T-helper 2 cell treated with Interferon-gamma antibody and Interleukin-4, amounts not matched to agents 100 ng/mL and 5 ng/mL, for 36 hours (primary cell): ENCODE results near the gene ARHGAP18. TPM values are rescaled to one million over a fixed set of nuclear protein-coding genes. Genes with fewer than 3 reads are reported as not detected.

ENCODE experiments used
- intact Hi-C: fragments of 100-400 bp; cut with micrococcal nuclease; formaldehyde crosslinking; loops from one replicate; pipeline ENCODE4 v1.15.1; 2023
- total RNA-seq: library from RNA; stranded (reverse); gene quantifications from 2 replicates; pipeline ENCODE4 v1.2.3, GENCODE V29; 2022

Gene ARHGAP18
- total RNA-seq, 1 donor from 2014 or later: 12.4 TPM

DNA sequence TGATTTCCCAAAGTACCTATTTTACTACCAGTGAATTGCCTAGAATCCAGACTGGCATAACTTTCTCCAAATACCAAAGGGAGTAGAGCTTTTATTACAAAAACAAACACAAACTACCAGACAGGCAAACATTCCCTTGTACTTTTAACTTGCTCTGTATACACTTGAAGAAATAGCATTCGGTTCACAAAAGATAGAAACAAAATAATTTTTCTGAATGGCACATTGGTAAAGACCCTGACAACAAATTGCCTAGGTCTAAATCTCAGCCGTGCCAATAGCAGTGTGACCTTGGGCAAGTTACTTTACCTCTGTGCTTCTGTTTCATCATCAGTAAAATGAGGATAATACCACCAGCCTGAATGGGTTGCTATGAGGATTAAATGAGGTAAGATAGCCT lies 15.9 kb downstream of the ARHGAP18 start:
- intact Hi-C loops: loop anchor here (2.0 kb wide), 1 partner anchor 15 kb away; no protein-coding TSS in a partner anchor

DNA sequence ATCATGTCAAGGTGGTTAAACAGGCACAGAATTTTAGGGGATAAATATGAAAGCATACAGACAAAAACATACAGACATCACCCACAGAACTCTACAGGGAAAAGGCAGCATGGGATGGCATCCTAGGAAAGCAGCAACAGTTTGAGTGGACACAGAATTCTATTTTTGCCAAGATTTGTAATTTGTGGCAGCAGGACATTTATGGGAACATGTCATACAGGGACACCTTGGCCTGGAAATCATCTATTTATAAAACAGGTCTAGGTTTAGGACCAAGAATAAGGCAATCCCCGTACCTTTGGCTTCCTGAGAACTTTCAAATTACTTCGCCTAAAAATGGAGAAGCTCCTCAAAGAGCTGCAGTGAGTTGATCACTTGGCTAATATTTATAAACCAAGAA lies 17.5 kb downstream of the ARHGAP18 start:
- intact Hi-C loops: no loop called here

DNA sequence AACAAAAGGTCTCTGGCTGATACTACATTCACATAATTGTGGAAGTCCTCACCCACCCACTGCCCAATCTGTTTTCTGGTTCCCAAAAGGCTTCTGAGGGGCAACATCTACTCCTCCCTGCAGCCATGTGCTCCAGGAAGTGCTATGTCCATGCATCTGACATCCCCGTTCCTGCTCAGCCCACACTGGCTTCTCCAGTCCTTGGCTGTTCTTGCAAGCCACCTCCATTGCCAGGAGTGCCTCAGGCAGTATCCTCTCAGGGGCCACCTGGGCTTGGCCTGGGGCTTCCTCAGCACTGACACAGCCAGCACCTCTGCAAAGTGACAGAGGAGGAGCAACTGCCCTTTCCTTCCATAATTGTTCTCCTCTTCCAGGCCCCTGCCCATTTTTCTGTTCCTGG lies 18.3 kb downstream of the ARHGAP18 start:
- intact Hi-C loops: no loop called here

DNA sequence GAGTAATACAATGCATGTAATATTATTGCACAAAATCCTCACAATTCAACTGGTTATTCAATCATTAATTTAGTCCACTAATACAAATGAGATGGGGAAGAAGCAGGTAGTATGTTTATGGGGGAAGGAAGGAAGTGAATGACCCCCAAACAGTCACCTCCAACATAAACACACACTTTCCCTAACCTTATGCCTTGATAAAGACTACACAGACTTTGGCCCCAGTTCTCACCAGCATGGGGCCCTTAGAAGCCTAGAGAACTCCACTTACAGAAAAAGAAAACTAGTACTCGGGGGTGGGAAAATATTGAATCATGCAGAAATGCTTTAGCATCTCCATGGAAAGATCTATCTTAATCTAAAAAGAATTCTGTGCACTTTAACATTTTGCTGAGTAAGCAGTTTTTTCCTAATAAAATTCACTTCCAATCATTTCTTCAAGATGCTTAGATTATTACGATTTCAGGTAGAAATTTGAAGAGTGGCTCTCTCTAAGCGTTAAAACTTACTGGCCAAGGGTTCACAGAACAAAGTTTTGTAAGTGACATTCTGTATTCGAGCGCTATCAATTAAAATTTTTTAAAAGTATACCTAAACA lies 18.8 kb downstream of the ARHGAP18 start:
- intact Hi-C loops: no loop called here

DNA sequence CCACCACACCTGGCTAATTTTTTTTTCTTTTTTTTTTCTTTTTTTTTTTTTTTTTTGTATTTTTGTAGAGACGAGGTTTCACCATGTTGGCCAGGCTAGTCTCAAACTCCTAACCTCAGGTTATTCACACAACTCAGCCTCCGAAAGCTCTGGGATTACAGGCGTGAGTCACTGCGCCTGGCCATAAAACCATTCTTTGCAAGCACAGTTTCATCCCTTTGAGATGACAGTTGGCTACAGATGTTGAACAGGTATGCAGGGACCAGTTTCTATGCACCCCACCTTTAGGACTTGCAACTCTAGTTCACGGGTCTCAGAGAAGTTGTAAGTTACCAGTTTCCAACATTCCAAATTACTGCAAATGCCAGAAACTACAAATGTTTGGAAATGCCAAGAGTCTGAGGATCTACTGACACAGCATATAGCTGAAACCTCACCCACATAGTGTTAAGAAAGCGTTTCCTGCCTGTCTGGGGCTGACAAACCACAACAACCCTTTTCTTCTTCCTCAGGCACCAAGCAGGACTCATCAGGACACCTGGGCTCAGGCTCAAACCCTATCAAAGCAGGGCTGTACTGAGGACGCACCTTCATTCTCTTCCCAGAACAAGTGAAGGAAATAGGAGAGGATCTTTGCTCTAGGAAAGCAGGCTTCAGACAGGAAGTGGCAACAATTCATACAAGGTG lies 22.9 kb downstream of the ARHGAP18 start:
- intact Hi-C loops: no loop called here

DNA sequence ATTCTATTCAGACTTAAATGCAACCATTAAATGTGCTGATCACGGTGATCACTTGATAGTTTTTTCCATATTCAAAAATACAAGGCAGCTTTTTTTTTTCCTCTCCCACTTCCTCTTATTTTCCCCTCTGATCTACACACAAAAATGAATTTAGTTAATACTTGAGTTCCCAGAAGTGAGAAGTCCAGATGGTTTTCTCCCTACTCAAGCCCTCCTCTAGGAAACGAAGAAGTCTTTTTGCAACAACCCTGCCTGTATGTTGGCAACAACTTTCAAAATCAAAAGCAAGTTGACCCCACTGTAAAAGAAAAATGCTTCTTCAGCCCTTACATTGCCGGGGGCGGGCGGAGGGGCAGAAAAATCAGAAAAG lies 24.3 kb downstream of the ARHGAP18 start:
- intact Hi-C loops: no loop called here

DNA sequence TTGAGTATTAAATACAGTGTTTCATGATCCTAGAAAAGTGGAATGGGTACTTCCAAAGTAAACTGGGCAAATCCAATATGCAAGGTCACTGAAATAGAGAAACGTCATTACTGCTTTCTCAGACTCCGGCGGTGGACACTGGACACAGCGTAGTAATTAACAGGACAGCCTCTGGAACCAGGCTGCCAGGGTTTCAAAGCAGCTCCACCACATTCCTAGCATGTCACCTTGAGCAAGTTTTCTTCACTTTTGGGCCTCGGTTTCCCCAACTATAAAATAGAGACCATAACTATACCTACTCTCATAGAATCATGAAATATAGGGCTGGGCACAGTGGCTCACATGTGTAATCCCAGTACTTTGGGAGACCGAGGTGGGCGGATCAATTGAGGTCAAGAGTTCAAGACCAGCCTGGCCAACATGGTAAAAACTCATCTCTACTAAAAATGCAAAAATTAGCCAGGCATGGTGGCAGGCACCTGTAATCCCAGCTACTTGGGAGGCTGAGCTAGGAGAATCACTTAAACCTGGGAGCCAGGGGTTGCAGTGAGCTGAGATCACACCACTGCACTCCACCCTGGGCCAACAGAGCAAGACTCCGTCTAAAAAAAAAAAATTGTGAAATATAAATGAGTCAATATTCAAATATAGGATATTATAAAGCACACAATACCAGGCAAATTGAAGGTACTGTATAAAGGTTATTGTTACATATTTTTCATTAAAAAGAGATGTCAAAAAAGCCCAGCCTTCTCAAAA lies 24.9 kb downstream of the ARHGAP18 start:
- intact Hi-C loops: loop anchor here (1.0 kb wide), 4 partner anchors 13 to 63 kb away; partner anchors contain the start of gene ARHGAP18

DNA sequence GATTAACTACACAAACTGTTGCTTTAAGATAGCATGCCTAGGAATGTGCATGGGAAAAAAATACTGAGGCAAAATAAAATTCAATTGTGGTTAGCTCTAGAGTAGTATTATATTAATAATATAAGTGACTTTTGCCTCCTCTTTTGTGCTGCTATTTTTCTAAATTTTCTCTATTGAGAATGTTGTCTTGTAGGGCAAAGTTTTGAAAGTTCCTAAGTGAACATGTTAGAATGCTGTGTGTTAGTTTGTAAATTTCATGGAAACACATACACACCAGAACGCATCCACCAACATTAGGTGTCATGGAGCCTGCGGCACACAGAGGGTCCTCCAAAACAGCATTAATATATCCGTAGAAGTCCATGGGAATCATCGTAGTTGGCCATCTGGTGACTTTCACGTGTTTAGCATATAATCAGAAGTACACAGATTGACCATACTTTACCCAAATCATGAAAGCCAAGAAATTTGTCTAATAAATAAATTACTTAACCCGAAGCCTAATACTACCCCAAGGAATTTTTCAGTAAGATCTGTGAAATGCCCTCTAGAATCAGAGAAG lies 25.6 kb downstream of the ARHGAP18 start:
- intact Hi-C loops: loop anchor here (1.0 kb wide), 4 partner anchors 12 to 64 kb away; partner anchors contain the start of gene ARHGAP18

DNA sequence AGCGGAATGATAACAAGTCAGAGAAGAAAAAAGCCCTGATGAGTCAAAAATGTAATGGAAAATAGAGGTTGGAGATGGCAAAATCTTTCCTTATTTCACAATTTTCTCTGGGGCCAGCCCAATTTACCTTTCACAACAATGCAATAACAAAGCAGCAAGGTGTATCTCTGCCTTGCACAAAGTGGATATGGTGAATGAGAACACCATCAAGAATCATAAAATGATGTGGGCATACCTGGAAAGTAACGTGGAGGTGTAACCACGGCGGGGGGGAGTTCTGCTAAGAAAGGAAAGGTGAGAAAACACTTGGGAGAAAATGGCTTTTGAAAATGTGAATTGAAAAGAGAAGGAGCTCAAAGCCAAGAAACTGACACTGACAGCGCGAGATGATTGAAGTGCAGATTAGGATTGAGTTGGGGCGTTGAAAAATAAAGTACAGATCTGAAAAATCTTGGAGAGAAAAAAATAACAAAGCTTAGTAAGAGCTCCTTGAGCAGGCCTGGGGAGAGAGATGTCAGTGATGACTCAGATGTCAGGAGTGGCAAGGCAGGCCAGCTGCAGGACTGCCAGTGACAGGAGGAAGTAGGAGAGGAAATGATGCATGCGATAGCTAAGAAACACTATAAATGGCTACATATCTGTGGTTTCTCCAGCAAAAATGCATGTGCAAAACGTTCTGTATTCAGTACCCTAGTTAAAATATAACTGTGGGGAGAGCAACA lies 26.2 kb downstream of the ARHGAP18 start:
- intact Hi-C loops: loop anchor here (1.0 kb wide), 4 partner anchors 11 to 65 kb away; partner anchors contain the start of gene ARHGAP18

DNA sequence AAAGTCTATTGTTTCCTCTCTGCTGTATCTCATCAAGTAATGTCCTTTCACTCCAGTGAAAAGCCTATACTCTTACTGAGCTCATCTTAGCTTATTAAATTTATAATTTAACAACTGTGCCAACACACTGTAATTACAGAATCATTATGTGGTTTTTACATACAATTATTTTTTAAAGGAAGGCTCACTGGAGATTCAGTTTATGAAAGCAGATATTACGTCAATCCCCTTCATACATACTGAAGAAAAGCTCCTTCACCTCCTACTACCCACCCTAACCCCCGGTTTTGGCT lies 28.1 kb downstream of the ARHGAP18 start:
- intact Hi-C loops: no loop called here

DNA sequence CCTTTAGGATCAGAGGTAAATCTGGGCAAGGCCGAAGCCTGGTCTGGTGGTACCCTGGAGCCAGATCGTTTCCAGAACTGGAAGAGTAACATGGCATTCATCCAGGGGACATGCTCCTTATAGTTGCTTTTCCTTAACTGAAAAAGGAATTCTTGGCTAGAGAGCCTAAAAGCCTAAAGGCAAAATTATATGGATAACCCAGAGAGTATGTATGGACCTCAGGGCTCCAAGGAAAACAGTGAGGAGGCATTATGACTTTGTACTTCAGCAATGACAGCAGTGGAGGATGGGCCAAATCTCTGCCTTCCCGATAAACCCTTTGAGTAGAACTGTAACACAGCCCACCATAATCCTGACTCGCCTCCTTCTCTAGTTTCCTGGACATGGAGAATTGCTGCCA lies 29.3 kb downstream of the ARHGAP18 start:
- intact Hi-C loops: no loop called here

DNA sequence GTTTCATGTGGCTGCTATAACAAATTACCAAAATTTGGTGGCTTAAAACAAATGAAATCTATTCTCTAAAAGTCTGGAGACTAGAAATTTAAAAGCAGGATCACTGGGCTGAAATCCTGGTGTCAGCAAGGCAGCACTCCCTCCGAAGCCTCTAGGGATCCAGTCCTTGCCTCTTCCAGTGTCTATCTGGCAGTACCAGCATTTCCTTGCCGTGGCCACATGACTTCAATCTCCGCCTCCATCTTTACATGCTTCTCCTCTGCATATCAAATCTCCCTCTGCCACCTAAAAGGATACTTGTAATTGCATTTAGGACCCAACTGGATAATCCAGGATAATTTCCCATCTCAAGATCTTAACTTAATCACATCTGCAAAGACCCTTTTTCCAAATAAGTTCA lies 30.2 kb downstream of the ARHGAP18 start:
- intact Hi-C loops: loop anchor here (2.0 kb wide), 1 partner anchor 15 kb away; no protein-coding TSS in a partner anchor

DNA sequence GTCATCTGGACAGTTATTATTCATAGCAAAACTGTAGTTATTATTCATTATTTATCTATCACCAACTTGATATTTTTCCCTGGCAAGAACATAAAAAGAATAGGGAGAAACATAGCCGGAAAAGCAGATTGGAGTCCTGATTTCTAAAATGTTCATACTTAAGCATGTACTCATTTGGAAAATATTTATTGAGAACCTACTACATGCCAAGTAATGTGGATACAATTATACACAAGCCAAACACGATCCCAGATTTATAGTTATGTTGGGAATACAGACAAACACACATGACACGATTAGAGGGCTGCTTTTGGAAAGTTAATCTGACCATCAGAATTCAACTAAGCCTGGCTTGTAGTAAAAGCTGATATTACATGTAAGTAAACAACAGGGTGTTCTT lies 30.7 kb downstream of the ARHGAP18 start:
- intact Hi-C loops: loop anchor here (2.0 kb wide), 1 partner anchor 16 kb away; no protein-coding TSS in a partner anchor

DNA sequence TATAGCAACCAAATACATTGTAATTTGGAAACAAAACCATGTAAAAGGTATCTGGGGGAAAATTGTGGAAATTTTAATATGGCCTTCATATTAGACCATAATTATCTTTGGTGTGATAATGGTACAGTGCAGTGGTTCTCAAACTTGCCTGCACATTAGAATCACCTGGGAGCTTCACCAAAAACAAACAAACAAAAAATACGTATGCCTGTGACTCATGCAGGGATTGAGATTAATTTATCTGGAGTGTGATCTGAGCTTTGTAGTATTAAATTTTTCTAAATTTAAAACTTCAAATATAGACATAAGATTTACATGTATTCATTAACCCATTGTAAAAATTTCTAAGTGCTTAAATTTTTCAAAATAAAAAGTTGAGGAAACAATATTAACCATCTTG lies 31.5 kb downstream of the ARHGAP18 start:
- intact Hi-C loops: loop anchor here (2.0 kb wide), 1 partner anchor 16 kb away; no protein-coding TSS in a partner anchor

DNA sequence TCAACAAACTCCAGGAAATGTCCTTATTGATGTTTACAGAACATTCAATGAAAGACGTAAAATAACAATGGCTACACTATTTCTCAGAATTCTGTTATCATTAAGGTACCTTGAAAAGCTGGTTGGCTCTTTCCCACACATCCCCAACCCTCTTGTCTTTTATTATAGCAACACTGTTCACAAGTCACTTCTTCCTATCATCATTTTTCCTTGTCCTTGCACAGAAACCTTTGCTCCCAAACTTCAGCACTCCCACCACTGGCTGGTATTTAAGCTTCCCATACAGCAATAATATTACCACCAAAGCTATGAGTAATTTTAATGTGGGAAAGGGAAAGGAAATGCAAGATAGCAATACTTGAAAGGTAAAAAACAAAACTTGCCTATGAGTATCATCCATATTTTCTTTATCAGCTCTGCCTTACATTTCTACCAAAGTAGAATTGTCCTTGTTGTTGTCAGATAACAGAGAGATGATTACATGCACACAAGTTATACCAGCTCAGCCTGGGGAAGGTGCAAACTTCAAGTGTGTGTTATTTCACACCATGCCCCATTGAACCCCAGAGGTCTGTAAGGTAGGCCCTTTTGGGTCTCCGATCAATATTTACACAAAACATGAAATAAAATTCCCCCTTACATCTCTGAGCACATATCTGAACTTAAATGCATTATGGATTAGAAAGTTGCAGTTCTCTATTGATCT lies 32.2 kb downstream of the ARHGAP18 start:
- intact Hi-C loops: loop anchor here (2.0 kb wide), 1 partner anchor 17 kb away; no protein-coding TSS in a partner anchor

DNA sequence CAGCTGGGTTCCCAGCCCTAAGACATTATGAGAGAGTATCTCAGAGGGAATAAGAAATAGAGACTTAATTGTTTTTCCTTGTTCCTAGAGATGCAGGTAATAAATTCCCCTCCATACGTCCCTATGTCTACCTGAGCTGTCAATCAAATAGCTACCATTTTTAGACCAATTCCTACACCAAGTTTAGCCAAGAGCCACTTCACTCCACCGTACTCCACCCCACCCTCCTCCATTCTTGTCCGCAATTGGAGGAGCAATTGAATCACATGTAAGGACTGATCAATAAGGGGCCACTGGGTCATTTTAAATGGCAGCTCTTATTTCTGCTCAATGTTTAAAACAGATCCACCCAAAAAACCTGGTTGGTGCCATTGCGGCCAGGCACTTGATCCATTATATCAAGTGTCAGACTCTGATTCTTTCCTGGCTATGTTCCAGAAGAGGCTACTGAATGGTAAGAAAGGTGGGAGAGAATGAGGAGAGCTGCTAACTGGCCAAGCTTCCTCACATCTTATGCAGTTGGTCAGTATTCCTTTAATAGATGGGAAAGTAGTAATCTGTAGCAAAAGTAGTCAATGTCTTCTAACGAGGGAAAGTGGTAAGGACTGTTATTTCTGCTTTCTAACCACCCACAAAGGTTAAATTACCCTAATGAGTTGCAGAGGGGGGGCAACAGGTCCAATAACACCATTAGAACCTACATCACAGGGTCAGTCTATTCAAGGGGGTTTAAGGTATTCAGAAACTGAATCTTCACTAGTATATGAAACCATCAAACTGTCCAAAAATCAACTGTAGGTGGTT lies 34.1 kb downstream of the ARHGAP18 start:
- intact Hi-C loops: no loop called here

DNA sequence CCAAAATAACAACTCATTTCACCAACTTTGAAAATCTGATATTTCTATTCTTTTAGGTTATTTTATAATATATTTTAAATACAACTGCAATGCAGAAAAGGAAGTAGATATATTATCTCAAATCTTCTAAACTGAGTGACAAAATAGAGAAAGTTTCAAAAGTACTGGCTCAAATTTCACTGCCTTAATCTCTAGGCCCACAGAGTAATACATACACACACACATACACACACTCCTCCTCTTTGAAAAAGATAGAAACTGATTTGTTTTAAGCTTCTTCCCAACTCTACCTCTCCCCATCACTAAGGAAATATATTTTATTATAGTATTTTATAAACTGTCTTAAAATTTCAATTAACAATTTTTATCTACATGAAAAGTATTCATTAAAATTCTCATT lies 36.2 kb downstream of the ARHGAP18 start:
- intact Hi-C loops: loop anchor here (2.0 to 5.0 kb wide), 5 partner anchors 51 to 459 kb away; partner anchors contain the start of gene L3MBTL3

DNA sequence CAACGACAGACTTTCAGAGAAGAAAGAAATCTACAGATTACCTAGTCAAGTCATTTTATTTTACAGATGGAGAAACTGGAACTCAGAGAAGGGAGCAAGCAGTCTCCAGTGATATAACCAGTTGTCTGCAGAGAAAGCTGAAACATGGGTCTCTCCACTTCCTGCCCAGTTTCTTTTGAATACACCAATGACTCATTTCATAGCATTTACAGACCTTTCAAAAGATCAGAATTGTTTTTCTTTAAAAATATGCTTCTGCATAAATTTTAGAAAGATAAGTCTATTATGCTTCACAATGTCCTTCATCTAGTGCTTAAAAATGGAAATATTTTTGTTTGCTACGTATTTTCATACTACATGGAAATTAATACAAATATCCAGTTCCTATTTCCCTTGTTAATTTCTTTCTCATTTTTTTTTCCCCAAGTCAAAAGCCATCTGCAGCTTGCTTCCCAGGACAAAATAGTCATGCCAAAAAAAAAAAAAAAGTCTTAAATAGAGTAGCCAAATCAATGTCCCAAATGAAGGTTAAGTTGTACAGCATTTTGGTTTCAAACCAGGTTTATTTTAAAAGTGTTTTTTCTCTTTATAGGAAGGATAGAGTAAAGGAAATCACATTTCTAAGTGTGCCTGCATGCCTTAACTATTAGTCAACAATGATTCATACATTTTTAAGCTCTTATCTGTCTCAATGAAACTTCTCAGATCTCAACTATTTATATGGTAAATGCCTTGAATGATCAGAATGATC lies 36.9 kb downstream of the ARHGAP18 start:
- intact Hi-C loops: loop anchor here (1.0 to 5.0 kb wide), 8 partner anchors 11 to 459 kb away; partner anchors contain the start of genes ARHGAP18 and L3MBTL3

DNA sequence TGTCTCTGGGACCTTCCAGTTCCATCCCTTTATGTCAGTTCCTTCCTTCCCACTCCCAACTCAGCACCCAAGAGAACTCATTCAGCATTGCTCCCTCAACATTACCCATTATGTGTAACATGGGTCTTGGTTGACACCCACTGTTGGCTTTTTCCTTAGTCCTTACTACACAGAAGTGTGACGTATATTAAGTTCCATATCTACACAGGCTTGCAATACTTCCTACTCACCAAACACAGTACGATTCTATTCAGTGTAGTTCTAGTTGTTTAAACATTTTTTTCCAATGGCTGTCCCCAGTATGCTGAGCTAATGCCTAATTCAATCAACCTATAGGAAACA lies 37.7 kb downstream of the ARHGAP18 start:
- intact Hi-C loops: loop anchor here (1.0 to 5.0 kb wide), 8 partner anchors 12 to 460 kb away; partner anchors contain the start of genes ARHGAP18 and L3MBTL3
